Measurements from ENCODE around the gene CREG2.

Gene CREG2

GRCh38 chr2:101310834-101311695 is 76.2 kb downstream of the CREG2 start:
- no peak for DNase-seq (ENCODE audit: insufficient read length)
- TF ChIP-seq POLR2AphosphoS5 (IDR thresholded peaks at IDR 0.05; ENCODE audit: low read depth, low read length) (no peak), POLR2A (IDR thresholded peaks at IDR 0.05; ENCODE audit: low read depth, low read length) (no peak)
- FAIRE-seq = no peak

GRCh38 chr2:101310090-101310833 is 77.0 kb downstream of the CREG2 start:
- FAIRE-seq (no peak), DNase-seq (ENCODE audit: insufficient read length) (no peak)
- TF ChIP-seq TAF1 (IDR thresholded peaks at IDR 0.05; ENCODE audit: borderline replicate concordance, low read depth, low read length) (no peak), POLR2AphosphoS5 (IDR thresholded peaks at IDR 0.05; ENCODE audit: low read depth, low read length) (no peak), POLR2A (IDR thresholded peaks at IDR 0.05; ENCODE audit: low read depth, low read length) (no peak)

DNA sequence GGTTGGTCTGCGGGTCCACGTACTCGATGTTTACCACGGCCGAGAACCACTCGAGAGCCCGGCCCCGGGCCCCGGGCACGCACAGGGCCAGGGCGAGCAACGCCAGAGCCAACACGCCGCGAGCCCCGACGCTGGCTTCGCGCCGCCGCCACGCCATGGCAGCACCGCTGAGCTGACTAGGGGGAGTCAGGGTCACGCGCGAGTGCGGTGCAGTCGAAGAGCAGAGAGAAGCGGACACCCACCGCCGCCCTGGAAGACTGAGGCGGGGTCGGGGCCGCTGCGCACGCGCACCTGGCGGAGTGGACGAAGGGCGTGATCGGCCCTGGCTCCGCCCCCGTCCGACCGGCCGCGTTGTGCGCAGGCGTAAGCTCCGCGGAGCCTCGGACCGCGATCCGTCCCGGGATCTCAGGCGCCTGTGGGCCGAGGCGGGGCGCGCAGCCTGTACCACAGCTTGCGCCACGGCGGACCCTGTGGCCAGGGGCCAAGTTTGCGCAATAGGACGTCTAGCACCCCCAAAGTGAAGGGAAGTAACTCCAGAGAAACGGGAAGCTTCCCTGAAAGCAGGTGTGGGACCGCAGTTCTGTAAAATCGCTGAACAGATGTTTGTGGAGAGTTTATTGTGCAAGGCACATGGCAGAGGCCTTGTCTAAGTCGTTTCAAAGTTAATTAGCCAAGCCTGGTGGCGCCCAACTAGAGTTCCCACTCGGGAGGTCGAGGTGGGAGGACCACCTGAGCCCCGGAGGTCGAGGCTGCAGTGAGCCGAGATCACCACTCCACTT is 78.7 kb downstream of the CREG2 start, which contains the start of gene RNF149:
Gene RNF149, minus strand, starts transcription at position 270 of the 779 bp plus-strand sequence. Its CDS starts 113 bp downstream, at position 157.
- peak; percentile 89 for DNase-seq (ENCODE audit: insufficient read length)
- FAIRE-seq = peak; percentile 67
- TF ChIP-seq POLR2A (IDR thresholded peaks at IDR 0.05; ENCODE audit: low read depth, low read length) (peak; percentile 55; the same call in 1 of the 2 replicates), TAF1 (IDR thresholded peaks at IDR 0.05; ENCODE audit: borderline replicate concordance, low read depth, low read length) (peak; percentile 53), POLR2AphosphoS5 (IDR thresholded peaks at IDR 0.05; ENCODE audit: low read depth, low read length) (peak; percentile 47; the same call in 1 of the 2 replicates)

DNA sequence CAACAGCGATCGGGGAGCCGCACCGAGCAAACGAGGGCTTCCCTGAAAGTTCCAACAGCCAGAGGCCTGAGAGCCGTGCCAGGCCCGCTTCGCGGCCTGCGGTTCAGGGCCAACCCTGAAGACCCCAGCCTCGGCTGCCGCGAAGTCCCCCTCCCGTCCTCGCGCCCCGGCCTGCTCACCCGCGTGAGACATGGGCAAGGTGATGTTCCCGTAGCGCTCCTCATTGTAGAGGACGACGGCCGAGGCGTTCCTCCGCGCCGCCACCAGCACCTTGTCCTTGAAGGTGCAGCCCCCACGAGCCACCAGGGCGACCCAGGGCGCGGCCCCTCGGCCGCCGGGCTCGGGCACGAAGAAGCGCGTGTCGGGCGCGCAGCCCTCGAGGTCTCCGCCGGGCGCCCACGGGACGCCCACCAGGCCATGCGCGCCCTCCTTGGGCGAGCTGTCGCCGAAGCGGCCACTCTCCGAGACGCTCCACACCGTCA is 79.3 kb downstream of the CREG2 start:
- DNase-seq (ENCODE audit: insufficient read length) (no peak), FAIRE-seq (no peak)
- TF ChIP-seq POLR2A (IDR thresholded peaks at IDR 0.05; ENCODE audit: low read depth, low read length) (no peak), TAF1 (IDR thresholded peaks at IDR 0.05; ENCODE audit: borderline replicate concordance, low read depth, low read length) (no peak), POLR2AphosphoS5 (IDR thresholded peaks at IDR 0.05; ENCODE audit: low read depth, low read length) (no peak)

DNA sequence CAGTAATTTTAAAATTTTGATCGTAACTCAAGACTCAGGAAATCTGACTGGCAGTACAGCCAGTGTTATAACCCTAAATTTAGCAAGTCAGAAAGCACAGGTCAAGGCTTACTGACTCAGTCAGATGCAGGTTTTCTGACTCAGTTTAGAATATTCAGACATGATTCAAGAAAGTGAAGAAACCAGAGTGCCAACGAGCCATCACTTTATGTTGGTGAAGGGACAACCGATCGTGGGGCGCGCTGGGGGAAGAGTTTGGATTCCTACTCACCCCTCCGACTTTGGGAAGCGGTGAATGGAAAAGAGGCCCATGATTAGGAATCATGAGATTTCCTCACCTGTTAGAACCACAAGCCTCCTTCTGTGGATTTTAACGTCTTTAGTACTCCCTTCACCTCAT is 79.8 kb downstream of the CREG2 start:
- DNase-seq (ENCODE audit: insufficient read length) (no peak), FAIRE-seq (no peak)
- TF ChIP-seq POLR2A (IDR thresholded peaks at IDR 0.05; ENCODE audit: low read depth, low read length) (no peak), TAF1 (IDR thresholded peaks at IDR 0.05; ENCODE audit: borderline replicate concordance, low read depth, low read length) (no peak)

GRCh38 chr2:101306410-101306809 is 80.9 kb downstream of the CREG2 start:
- TF ChIP-seq POLR2AphosphoS5 (IDR thresholded peaks at IDR 0.05; ENCODE audit: low read depth, low read length) (no peak), POLR2A (IDR thresholded peaks at IDR 0.05; ENCODE audit: low read depth, low read length) (no peak), TAF1 (IDR thresholded peaks at IDR 0.05; ENCODE audit: borderline replicate concordance, low read depth, low read length) (no peak)
- FAIRE-seq = no peak
- no peak for DNase-seq (ENCODE audit: insufficient read length)

DNA sequence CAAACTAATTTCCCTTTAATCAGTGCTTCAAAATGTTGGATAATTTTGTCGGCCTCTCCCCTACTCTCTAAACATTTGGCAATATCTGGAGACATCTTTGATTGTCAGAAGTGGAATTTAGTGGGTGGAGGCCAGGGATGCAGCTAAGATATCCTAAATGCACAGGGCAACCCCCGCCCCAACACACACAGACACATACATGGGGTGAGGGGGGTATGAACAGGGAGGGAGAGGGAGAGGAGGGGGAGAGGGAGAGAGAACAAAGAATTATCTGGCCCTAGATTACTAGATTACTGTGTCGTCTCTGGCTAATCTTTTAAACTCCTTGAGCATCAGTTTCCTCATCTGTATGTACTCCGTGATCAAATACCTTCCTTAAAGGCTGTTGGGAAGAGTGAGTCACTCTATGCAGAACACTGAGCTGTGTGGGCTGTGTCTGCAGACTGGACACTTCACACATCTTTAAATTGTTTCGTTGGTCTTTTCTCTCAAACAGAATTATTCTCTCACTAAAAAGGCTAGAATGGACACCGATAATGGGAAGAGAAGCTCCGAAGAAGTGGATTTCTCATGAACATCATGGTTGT is 81.7 kb downstream of the CREG2 start:
- DNase-seq (ENCODE audit: insufficient read length) = no peak
- no peak for FAIRE-seq
- no peak for TF ChIP-seq POLR2AphosphoS5 (IDR thresholded peaks at IDR 0.05; ENCODE audit: low read depth, low read length)
- no peak for TF ChIP-seq TAF1 (IDR thresholded peaks at IDR 0.05; ENCODE audit: borderline replicate concordance, low read depth, low read length)
- TF ChIP-seq POLR2A (IDR thresholded peaks at IDR 0.05; ENCODE audit: low read depth, low read length) = no peak

- DNase-seq (ENCODE audit: insufficient read length) (no peak), FAIRE-seq (no peak)
- TF ChIP-seq POLR2A (IDR thresholded peaks at IDR 0.05; ENCODE audit: low read depth, low read length) = no peak
- TF ChIP-seq TAF1 (IDR thresholded peaks at IDR 0.05; ENCODE audit: borderline replicate concordance, low read depth, low read length) = no peak
- TF ChIP-seq POLR2AphosphoS5 (IDR thresholded peaks at IDR 0.05; ENCODE audit: low read depth, low read length) = no peak
Observed at GRCh38 chr2:101305035-101305434, 82.3 kb downstream of the CREG2 start.

GRCh38 chr2:101303688-101304087 is 83.6 kb downstream of the CREG2 start:
- FAIRE-seq = no peak
- no peak for TF ChIP-seq POLR2AphosphoS5 (IDR thresholded peaks at IDR 0.05; ENCODE audit: low read depth, low read length)
- TF ChIP-seq TAF1 (IDR thresholded peaks at IDR 0.05; ENCODE audit: borderline replicate concordance, low read depth, low read length) = no peak
- no peak for TF ChIP-seq POLR2A (IDR thresholded peaks at IDR 0.05; ENCODE audit: low read depth, low read length)
- no peak for DNase-seq (ENCODE audit: insufficient read length)

DNA sequence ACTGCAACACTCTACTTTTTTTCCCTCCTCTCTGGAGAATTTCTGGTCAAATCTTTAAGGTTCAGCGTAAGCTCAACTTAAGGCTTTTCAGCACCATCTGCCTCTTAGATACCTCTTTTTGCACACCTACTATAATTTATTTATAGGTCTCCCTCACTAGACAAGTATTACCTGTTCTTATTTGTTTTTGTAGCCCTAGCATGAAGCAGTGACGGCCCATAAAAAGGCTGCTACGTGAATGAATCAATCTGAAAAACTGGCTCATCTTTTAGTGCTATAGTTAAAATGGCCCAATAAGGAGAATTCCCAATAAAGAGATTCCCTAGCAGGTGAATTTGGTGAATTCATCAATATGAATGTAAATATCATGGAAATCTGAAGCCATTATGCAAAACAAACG is 85.3 kb downstream of the CREG2 start:
- FAIRE-seq = no peak
- TF ChIP-seq POLR2A (IDR thresholded peaks at IDR 0.05; ENCODE audit: low read depth, low read length) = no peak
- no peak for DNase-seq (ENCODE audit: insufficient read length)

DNA sequence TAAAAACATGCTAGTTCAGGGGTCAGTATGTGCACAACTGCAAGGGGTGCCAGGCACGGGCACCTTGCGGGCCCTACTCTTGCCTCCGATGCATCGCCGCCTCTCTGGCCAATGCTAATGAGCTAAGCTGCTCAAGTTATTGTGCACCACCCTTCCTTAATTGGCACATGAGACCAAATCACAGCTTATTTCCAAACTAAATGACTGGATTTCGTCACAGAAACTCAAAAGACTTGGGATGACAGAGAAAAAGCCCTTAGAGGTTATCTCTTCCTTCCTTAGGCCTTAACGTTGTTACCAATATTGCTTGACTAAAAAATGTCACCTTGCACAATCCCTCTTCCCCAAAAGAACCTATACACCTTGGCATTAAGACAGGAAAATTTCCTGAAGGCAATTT is 86.5 kb downstream of the CREG2 start:
- FAIRE-seq = no peak
- TF ChIP-seq POLR2AphosphoS5 (IDR thresholded peaks at IDR 0.05; ENCODE audit: low read depth, low read length) (no peak), TAF1 (IDR thresholded peaks at IDR 0.05; ENCODE audit: borderline replicate concordance, low read depth, low read length) (no peak), POLR2A (IDR thresholded peaks at IDR 0.05; ENCODE audit: low read depth, low read length) (no peak)
- DNase-seq (ENCODE audit: insufficient read length) = no peak

All from GM12892 (cell line).